ENCODE results near the gene IL1R2. TPM values are rescaled to one million over a fixed set of nuclear protein-coding genes. Genes with fewer than 3 reads are reported as not detected.

The IL1R2 gene
- total RNA-seq, 1 experiment from 2014 or later = 10.1 TPM

GRCh38 chr2:101989740-101990460 is 1.9 kb upstream of the IL1R2 start:
- no peaks in the 10 kb centered on the region for H3K9me3 ChIP-seq
- POLR2A ChIA-PET = no interaction called here
- peaks cover 3% of the 10 kb centered on the region for H3K27me3 Mint-ChIP-seq (ENCODE audit: insufficient read depth, unreplicated experiment)
- no peak for TF ChIP-seq CTCF (IDR thresholded peaks at IDR 0.05; ENCODE audit: insufficient read depth in 1 of 2, low read depth in 1 of 2, low read length in 1 of 2, severe bottlenecking in 1 of 2, unreplicated experiment in 1 of 2)
- no peak overlapping the region for H3K4me3 ChIP-seq (ENCODE audit: low read depth, low read length)
- H3K27ac Mint-ChIP-seq (ENCODE audit: unreplicated experiment) = no peak overlapping the region
- BruUV-seq (replicated peaks) = no TSS peak
- CTCF ChIA-PET = no interaction called here
- H3K4me3 Mint-ChIP-seq (ENCODE audit: unreplicated experiment) = no peak overlapping the region
- DNase-seq = no peak
- H3K27me3 ChIP-seq (replicated peaks; ENCODE audit: control insufficient read depth, insufficient read depth, low read length) = no peaks in the 10 kb centered on the region
- intact Hi-C loops (cut with micrococcal nuclease; ENCODE audit: unreplicated experiment) = loop anchor here (5.0 kb wide), 1 partner anchor 648 kb away; no protein-coding TSS in a partner anchor
- H3K4me1 ChIP-seq = peaks cover 35% of the 10 kb centered on the region
- peaks cover 40% of the 10 kb centered on the region for H3K4me1 Mint-ChIP-seq (ENCODE audit: low read depth, unreplicated experiment)
- no peaks in the 10 kb centered on the region for H3K36me3 ChIP-seq (ENCODE audit: control insufficient read depth, insufficient read depth, low read length)
- H3K36me3 Mint-ChIP-seq (ENCODE audit: insufficient read depth, unreplicated experiment) = peaks cover 5% of the 10 kb centered on the region
- peaks cover 12% of the 10 kb centered on the region for H3K9me3 Mint-ChIP-seq (ENCODE audit: unreplicated experiment)

GRCh38 chr2:101993772-101994171 is 2.0 kb downstream of the IL1R2 start:
- BruUV-seq (replicated peaks) = no TSS peak
- Histone ChIP-seq H3K4me3 (ENCODE audit: low read depth, low read length) (no peak overlapping the region), H3K9me3 (no peaks in the 10 kb centered on the region), H3K27me3 (replicated peaks; ENCODE audit: control insufficient read depth, insufficient read depth, low read length) (no peaks in the 10 kb centered on the region), H3K36me3 (ENCODE audit: control insufficient read depth, insufficient read depth, low read length) (no peaks in the 10 kb centered on the region), H3K4me1 (peaks cover 15% of the 10 kb centered on the region)
- H3K4me1 Mint-ChIP-seq (ENCODE audit: low read depth, unreplicated experiment) = peaks cover 19% of the 10 kb centered on the region
- CTCF ChIA-PET = no interaction called here
- no peak overlapping the region for H3K4me3 Mint-ChIP-seq (ENCODE audit: unreplicated experiment)
- no peak overlapping the region for H3K27ac Mint-ChIP-seq (ENCODE audit: unreplicated experiment)
- H3K9me3 Mint-ChIP-seq (ENCODE audit: unreplicated experiment) = peaks cover 12% of the 10 kb centered on the region
- no peak for DNase-seq
- intact Hi-C loops (cut with micrococcal nuclease; ENCODE audit: unreplicated experiment) = no loop called here
- TF ChIP-seq CTCF (IDR thresholded peaks at IDR 0.05; ENCODE audit: insufficient read depth in 1 of 2, low read depth in 1 of 2, low read length in 1 of 2, severe bottlenecking in 1 of 2, unreplicated experiment in 1 of 2) = no peak
- no peaks in the 10 kb centered on the region for H3K36me3 Mint-ChIP-seq (ENCODE audit: insufficient read depth, unreplicated experiment)
- POLR2A ChIA-PET = no interaction called here
- H3K27me3 Mint-ChIP-seq (ENCODE audit: insufficient read depth, unreplicated experiment) = peaks cover 3% of the 10 kb centered on the region

- no peaks in the 10 kb centered on the region for H3K9me3 ChIP-seq
- peaks cover 3% of the 10 kb centered on the region for H3K27me3 Mint-ChIP-seq (ENCODE audit: insufficient read depth, unreplicated experiment)
- H3K4me1 ChIP-seq = peaks cover 23% of the 10 kb centered on the region
- intact Hi-C loops (cut with micrococcal nuclease; ENCODE audit: unreplicated experiment) = no loop called here
- no peak overlapping the region for H3K4me3 Mint-ChIP-seq (ENCODE audit: unreplicated experiment)
- no peak overlapping the region for H3K4me3 ChIP-seq (ENCODE audit: low read depth, low read length)
- no TSS peak for BruUV-seq (replicated peaks)
- no peak for DNase-seq
- H3K4me1 Mint-ChIP-seq (ENCODE audit: low read depth, unreplicated experiment) = peaks cover 19% of the 10 kb centered on the region
- peaks cover 12% of the 10 kb centered on the region for H3K9me3 Mint-ChIP-seq (ENCODE audit: unreplicated experiment)
- POLR2A ChIA-PET = no interaction called here
- no peaks in the 10 kb centered on the region for H3K36me3 Mint-ChIP-seq (ENCODE audit: insufficient read depth, unreplicated experiment)
- no peak for TF ChIP-seq CTCF (IDR thresholded peaks at IDR 0.05; ENCODE audit: insufficient read depth in 1 of 2, low read depth in 1 of 2, low read length in 1 of 2, severe bottlenecking in 1 of 2, unreplicated experiment in 1 of 2)
- no peak overlapping the region for H3K27ac Mint-ChIP-seq (ENCODE audit: unreplicated experiment)
- no peaks in the 10 kb centered on the region for H3K36me3 ChIP-seq (ENCODE audit: control insufficient read depth, insufficient read depth, low read length)
- CTCF ChIA-PET = interaction anchor here (0.6 kb wide), 1 partner anchor 476 kb away, joined by 9 read pairs; no protein-coding TSS in a partner anchor
- H3K27me3 ChIP-seq (replicated peaks; ENCODE audit: control insufficient read depth, insufficient read depth, low read length) = no peaks in the 10 kb centered on the region
Observed at GRCh38 chr2:101995019-101995418, 3.3 kb downstream of the IL1R2 start.
